AG09309 (cell line): Measurements from ENCODE around the gene DNAJB1.
"Not testable (repeated sequence)": the region's sequence is repeated elsewhere in the genome, so short reads cannot be mapped to it uniquely, and the experiment has no call there.

Experiments
- DNase-seq: peaks from one replicate; pipeline ENCODE4 v3.0.0-alpha.2; 2010; ENCODE audit warnings: low read depth
- H3K4me3 ChIP-seq: 2 replicates; pipeline ENCODE4 v1.5.1; 2011; ENCODE audit warnings: mild to moderate bottlenecking, low read depth, low read length, moderate library complexity; ENCODE audit not compliant: control insufficient read depth
- TF ChIP-seq, protein P1 (sequence below): IDR thresholded peaks from 2 replicates; pipeline ENCODE4 v1.5.1; 2011; ENCODE audit warnings: mild to moderate bottlenecking, low read depth, low read length, inconsistent platforms; ENCODE audit not compliant: insufficient read depth, control insufficient read depth; ENCODE audit errors: missing control alignments

DNAJB1 gene

DNA sequence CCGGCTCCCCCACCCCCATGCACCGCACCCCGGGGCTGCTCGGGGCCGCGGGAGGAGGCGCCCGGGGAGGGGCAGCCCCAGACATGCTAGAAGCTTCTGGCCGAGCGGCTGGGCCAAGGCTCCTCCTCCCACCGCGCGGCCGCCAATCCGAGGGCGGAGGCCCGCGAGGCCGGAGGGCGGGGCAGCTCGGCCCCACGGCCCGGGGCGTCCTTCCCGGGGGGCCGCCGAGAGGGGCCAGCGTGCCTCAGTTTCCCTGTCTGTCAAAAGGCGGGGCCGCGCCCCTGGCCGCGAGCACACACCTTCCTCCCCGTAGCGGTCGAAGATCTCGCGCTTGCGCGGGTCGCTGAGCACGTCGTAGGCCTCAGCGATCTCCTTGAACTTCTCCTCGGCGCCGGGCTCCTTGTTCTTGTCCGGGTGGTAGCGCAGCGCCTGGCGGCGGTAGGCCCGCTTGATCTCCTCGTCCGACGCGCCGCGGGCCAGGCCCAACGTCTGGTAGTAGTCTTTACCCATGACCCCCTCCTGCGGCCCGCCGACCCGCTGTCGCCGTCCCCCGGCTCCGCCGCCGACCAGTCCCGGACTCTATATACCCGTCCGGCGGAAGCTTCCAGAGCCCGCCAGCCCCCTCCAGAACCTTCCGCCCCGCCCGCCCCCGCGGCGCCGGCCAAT, at the start of gene DNAJB1:
TSS of gene DNAJB1 (minus strand) at position 558 of the 666 bp plus-strand sequence. CDS start at position 510, 48 bp downstream.
- TF ChIP-seq, protein P1, sequence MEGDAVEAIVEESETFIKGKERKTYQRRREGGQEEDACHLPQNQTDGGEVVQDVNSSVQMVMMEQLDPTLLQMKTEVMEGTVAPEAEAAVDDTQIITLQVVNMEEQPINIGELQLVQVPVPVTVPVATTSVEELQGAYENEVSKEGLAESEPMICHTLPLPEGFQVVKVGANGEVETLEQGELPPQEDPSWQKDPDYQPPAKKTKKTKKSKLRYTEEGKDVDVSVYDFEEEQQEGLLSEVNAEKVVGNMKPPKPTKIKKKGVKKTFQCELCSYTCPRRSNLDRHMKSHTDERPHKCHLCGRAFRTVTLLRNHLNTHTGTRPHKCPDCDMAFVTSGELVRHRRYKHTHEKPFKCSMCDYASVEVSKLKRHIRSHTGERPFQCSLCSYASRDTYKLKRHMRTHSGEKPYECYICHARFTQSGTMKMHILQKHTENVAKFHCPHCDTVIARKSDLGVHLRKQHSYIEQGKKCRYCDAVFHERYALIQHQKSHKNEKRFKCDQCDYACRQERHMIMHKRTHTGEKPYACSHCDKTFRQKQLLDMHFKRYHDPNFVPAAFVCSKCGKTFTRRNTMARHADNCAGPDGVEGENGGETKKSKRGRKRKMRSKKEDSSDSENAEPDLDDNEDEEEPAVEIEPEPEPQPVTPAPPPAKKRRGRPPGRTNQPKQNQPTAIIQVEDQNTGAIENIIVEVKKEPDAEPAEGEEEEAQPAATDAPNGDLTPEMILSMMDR, result no peak
- no peak for DNase-seq

DNA sequence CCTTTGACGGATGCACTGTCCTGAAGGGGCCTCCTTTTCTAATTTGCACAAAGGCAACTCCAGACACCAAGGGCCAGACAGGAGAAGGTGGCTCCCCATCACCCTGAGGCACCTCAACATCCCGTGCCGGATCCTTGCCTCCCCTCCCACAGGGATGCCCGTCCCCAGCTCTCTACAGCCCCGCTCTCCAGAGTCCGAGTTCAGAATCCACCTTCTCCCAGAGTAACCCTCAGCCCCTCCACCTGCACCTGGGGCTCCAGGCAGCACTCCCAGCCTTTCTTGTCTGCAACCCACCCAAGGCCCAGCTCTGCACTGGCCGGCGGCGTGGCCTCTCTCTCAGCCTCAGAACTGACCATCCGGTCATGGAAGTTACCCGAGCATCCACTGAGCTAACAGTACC, 48.9 kb upstream of the DNAJB1 start:
- no peak for DNase-seq
- TF ChIP-seq, protein P1, result no peak

More for the DNA sequence above, at the start of gene DNAJB1:
- peak within 1 kb of the TSS; percentile 92 for H3K4me3 ChIP-seq

DNA sequence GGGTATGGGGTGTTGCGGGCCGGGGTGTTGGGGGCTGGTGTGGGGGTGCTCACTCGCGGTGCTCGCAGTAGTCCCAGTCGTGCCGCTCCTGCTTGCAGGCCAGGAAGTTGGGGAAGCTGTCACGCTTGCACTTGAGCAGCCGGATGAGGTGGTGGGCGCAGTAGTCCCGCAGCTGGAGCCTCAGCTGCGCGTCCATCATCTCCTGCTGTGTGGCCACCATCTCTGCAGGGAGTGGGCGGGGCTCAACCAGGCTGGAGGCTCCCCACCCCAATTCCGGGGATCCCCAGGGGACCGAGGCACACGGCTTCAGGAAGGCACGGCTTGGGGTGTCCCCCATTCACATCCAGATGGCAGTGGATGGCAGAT, 48.5 kb upstream of the DNAJB1 start:
- TF ChIP-seq, protein P1, result no peak
- no peak overlapping the region for H3K4me3 ChIP-seq
- no peak for DNase-seq

More for the DNA sequence above, 48.9 kb upstream of the DNAJB1 start:
- no peak overlapping the region for H3K4me3 ChIP-seq

DNA sequence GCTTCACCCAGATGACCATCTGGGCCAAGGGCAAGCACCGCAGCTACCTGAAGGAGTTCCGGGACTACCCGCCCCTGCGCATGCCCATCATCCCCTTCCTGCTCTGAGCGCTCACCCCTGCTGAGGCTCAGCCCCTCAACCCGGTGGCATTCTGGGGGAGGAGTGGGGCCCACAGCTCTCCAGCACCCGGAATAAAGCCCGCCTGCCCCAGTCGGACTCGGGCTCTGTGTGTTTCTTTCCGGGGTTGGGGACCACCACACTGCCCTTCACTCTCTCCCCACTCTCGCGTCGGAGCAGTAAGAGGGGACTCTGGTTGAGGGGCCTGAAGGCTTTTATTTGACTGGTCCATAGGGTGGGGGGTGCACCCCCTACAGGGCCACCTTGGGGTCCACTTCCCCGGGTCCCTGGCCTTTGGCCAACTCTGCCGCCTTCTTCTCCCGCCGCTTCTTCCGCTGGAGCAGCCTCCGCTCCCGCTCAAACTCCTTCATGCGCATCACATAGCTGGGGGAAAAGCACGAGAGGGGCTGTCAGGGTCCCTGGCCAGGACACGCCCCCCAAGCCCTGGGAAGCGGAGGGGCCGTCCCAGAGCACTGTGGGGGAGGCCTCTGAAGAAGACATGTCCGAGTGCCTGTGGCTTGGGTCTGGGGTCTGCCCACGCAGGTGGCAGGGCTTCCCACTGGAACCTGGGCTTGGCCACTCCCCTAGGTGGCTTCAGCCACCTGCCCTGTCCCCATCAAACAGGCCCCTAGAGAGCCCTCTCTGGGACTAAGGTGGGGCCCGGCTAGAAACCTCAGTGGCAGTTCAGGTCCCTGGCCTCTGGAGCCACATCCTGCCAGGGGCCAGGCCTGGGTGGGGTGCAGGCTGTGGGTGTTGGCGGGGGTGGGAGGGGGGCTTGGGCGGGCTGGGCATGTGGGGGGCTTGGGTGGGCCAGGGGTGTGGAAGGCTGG, 47.8 kb upstream of the DNAJB1 start:
- TF ChIP-seq, protein P1, result no peak
- DNase-seq, result no peak
- H3K4me3 ChIP-seq, result no peak overlapping the region

DNA sequence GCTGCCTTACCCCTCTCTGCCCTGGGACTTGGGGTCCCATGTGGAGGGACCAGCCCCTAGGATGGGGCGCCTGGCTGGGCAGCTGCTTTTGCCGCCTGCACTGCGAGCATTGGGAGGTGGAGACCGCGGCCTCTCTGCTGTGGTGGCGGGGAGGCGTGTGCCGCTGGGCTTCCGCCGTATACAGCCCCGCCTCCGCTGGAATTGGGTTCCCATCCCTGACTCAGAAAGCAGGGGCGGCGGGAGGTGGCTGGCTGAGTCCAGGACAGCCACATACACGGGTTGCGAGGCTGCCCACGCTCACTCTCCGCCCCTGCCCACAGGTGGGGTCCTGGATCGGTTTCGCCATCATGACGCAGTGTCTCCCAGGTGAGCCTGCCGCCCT, 47.1 kb upstream of the DNAJB1 start:
- TF ChIP-seq, protein P1, result no peak
- H3K4me3 ChIP-seq, result no peak overlapping the region
- DNase-seq, result no peak

DNA sequence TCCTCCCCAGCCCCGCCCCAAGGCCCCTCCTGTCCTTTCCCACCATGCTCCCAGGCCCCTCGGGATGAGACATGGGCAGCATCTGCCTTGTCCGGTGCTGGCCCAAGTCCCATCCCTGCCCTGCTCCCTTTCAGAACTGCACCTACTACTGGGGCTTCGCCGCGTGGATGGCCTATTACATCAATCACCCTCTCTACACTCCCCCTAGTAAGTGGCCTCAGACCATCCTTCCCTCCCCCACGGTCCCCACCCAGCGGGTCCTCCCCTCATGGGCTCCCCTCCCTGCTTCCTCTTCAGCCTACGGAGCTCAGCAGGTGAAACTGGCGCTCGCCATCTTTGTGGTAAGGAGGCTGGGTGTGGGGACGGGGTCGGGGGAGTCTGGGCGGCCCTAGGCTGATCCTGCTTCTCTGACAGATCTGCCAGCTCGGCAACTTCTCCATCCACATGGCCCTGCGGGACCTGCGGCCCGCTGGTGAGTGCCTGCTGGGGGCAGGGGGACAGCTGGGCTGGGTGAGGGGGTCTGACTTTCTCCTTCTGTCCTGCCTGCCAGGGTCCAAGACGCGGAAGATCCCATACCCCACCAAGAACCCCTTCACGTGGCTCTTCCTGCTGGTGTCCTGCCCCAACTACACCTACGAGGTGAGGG, 46.6 kb upstream of the DNAJB1 start:
- DNase-seq, H3K4me3 ChIP-seq: not testable (repeated sequence)
